GM19324 (cell line): ENCODE data around the gene TENM4.

ENCODE experiments used
- ATAC-seq: cut with Tn5 transposase; IDR thresholded peaks from one replicate; pipeline ENCODE4 v1.9.1; 2021; ENCODE audit warnings: mild to moderate bottlenecking, moderate library complexity; ENCODE audit not compliant: unreplicated experiment, low FRiP score

Gene TENM4

GRCh38 chr11:79422866-79423265 lies 18.0 kb downstream of the TENM4 start:
- no peak for ATAC-seq

GRCh38 chr11:79421820-79422219 lies 19.0 kb downstream of the TENM4 start:
- ATAC-seq: no peak

- no peak for ATAC-seq
Measured at GRCh38 chr11:79419120-79419519, 21.7 kb downstream of the TENM4 start.

GRCh38 chr11:79418241-79418640 lies 22.6 kb downstream of the TENM4 start:
- no peak for ATAC-seq

- no peak for ATAC-seq
Measured at GRCh38 chr11:79417069-79417920, 23.5 kb downstream of the TENM4 start.

- no peak for ATAC-seq
Measured at GRCh38 chr11:79415912-79416311, 24.9 kb downstream of the TENM4 start.

- ATAC-seq: no peak
Measured at GRCh38 chr11:79415411-79415810, 25.4 kb downstream of the TENM4 start.

- no peak for ATAC-seq
Measured at GRCh38 chr11:79414644-79415317, 26.0 kb downstream of the TENM4 start.

- no peak for ATAC-seq
Measured at GRCh38 chr11:79414041-79414440, 26.8 kb downstream of the TENM4 start.

- ATAC-seq: no peak
Measured at GRCh38 chr11:79413268-79413667, 27.6 kb downstream of the TENM4 start.

- ATAC-seq: no peak
Measured at GRCh38 chr11:79412761-79413160, 28.1 kb downstream of the TENM4 start.

- ATAC-seq: no peak
Measured at GRCh38 chr11:79409330-79409729, 31.5 kb downstream of the TENM4 start.

GRCh38 chr11:79406376-79406775 lies 34.5 kb downstream of the TENM4 start:
- ATAC-seq: peak; percentile 88

- ATAC-seq: no peak
Measured at GRCh38 chr11:79404806-79405205, 36.0 kb downstream of the TENM4 start.

GRCh38 chr11:79404325-79404724 lies 36.5 kb downstream of the TENM4 start:
- no peak for ATAC-seq

- ATAC-seq: no peak
Measured at GRCh38 chr11:79403839-79404238, 37.0 kb downstream of the TENM4 start.

- no peak for ATAC-seq
Measured at GRCh38 chr11:79402912-79403311, 37.9 kb downstream of the TENM4 start.

- ATAC-seq: peak; percentile 78
Measured at GRCh38 chr11:79400717-79401330, 40.0 kb downstream of the TENM4 start.

- ATAC-seq: no peak
Measured at GRCh38 chr11:79400206-79400605, 40.6 kb downstream of the TENM4 start.

- no peak for ATAC-seq
Measured at GRCh38 chr11:79397252-79397651, 43.6 kb downstream of the TENM4 start.

- ATAC-seq: no peak
Measured at GRCh38 chr11:79396674-79397073, 44.2 kb downstream of the TENM4 start.
